HEK293 (cell line): Measurements from ENCODE around the gene GNAS-AS1.

Source experiments
- CTCF ChIA-PET: fragments of 350-600 bp; formaldehyde crosslinking; extraction: SDS; loops from one replicate; lab custom pipeline; 2021; ENCODE audit warnings: antibody characterized with exemption; lab: Yijun Ruan, JAX
- POLR2A ChIA-PET: fragments of 300-600 bp; formaldehyde crosslinking; extraction: SDS; loops from one replicate; lab custom pipeline; 2020; ENCODE audit warnings: antibody characterized with exemption, inconsistent platforms; lab: Yijun Ruan, JAX
- H3K27ac ChIP-seq: fragments of 200-500 bp; sonication (Bioruptor generic); 2 replicates; pipeline ENCODE4 v1.5.1; 2014; ENCODE audit warnings: low read depth, low read length, control low read depth, inconsistent platforms; ENCODE audit errors: extremely low read depth
- H3K36me3 ChIP-seq, 2 experiments: fragments of 200-500 bp in 1 of 2; sonication (Bioruptor generic) in 1 of 2; 1 replicate in 1 of 2; 2 replicates in 1 of 2; pipeline ENCODE4 v1.5.1; 2014 to 2017; ENCODE audit warnings: inconsistent platforms in 2 of 2, low read length in 2 of 2; ENCODE audit not compliant: control insufficient read depth in 2 of 2, insufficient read depth in 1 of 2
- H3K4me1 ChIP-seq: fragments of 200-500 bp; sonication (Bioruptor generic); 2 replicates; pipeline ENCODE4 v1.5.1; 2014; ENCODE audit warnings: mild to moderate bottlenecking, low read length, inconsistent platforms; ENCODE audit not compliant: control insufficient read depth, insufficient read depth
- H3K4me3 ChIP-seq: 2 replicates; pipeline ENCODE4 v1.5.1; 2011; ENCODE audit warnings: low read depth, mild to moderate bottlenecking, control low read depth, low read length, moderate library complexity
- H3K9me3 ChIP-seq: fragments of 200-500 bp; sonication (Bioruptor generic); 2 replicates; pipeline ENCODE4 v1.5.1; 2014; ENCODE audit warnings: low read depth, low read length, inconsistent platforms; ENCODE audit not compliant: control insufficient read depth, insufficient read depth
- FEZF1 ChIP-seq: fragments of 450-650 bp; formaldehyde crosslinking; IDR thresholded peaks from 2 replicates; pipeline ENCODE4 v1.5.1; 2016; ENCODE audit warnings: missing biosample characterization, missing genetic modification characterization
- GLIS1 ChIP-seq: fragments of 450-650 bp; formaldehyde crosslinking; IDR thresholded peaks from 2 replicates; pipeline ENCODE4 v1.5.1; 2016; ENCODE audit warnings: missing biosample characterization, missing genetic modification characterization
- GLIS2 ChIP-seq: fragments of 450-650 bp; formaldehyde crosslinking; IDR thresholded peaks from 2 replicates; pipeline ENCODE4 v1.5.1; 2016; ENCODE audit warnings: missing biosample characterization, missing genetic modification characterization
- RBAK ChIP-seq: fragments of 450-650 bp; formaldehyde crosslinking; IDR thresholded peaks from 2 replicates; pipeline ENCODE4 v1.5.1; 2016; ENCODE audit warnings: missing biosample characterization, missing genetic modification characterization
- SETDB1 ChIP-seq: IDR thresholded peaks from one replicate; pipeline ENCODE4 v1.6.1; 2017; ENCODE audit warnings: mild to moderate bottlenecking, low read length, moderate library complexity, mixed read lengths; ENCODE audit not compliant: insufficient read length
- TCF7L2 ChIP-seq: IDR thresholded peaks from 2 replicates; pipeline ENCODE4 v1.6.1; 2011; ENCODE audit warnings: low read depth, mild to moderate bottlenecking, inconsistent platforms, low read length, moderate library complexity, borderline replicate concordance
- ZFP3 ChIP-seq: fragments of 450-650 bp; formaldehyde crosslinking; IDR thresholded peaks from 2 replicates; pipeline ENCODE4 v1.5.1; 2016; ENCODE audit warnings: low read depth, missing biosample characterization, missing genetic modification characterization
- ZNF214 ChIP-seq: fragments of 450-650 bp; formaldehyde crosslinking; IDR thresholded peaks from 2 replicates; pipeline ENCODE4 v1.5.1; 2017; ENCODE audit warnings: missing biosample characterization, mild to moderate bottlenecking, missing genetic modification characterization, borderline replicate concordance
- ZNF350 ChIP-seq: fragments of 450-650 bp; formaldehyde crosslinking; IDR thresholded peaks from 2 replicates; pipeline ENCODE4 v1.5.0; 2017; ENCODE audit warnings: missing biosample characterization, mild to moderate bottlenecking, missing genetic modification characterization
- ZNF560 ChIP-seq: fragments of 450-650 bp; formaldehyde crosslinking; IDR thresholded peaks from 2 replicates; pipeline ENCODE4 v1.5.1; 2017; ENCODE audit warnings: missing biosample characterization, missing genetic modification characterization, borderline replicate concordance
- ZNF654 ChIP-seq: fragments of 450-650 bp; formaldehyde crosslinking; IDR thresholded peaks from 2 replicates; pipeline ENCODE4 v1.5.1; 2016; ENCODE audit warnings: low read depth, missing biosample characterization, missing genetic modification characterization
- ZNF843 ChIP-seq: fragments of 450-650 bp; formaldehyde crosslinking; IDR thresholded peaks from 2 replicates; pipeline ENCODE4 v1.5.1; 2016; ENCODE audit warnings: missing biosample characterization, missing genetic modification characterization
- ZSCAN16 ChIP-seq: fragments of 450-650 bp; formaldehyde crosslinking; IDR thresholded peaks from 2 replicates; pipeline ENCODE4 v1.5.1; 2016; ENCODE audit warnings: missing biosample characterization, missing genetic modification characterization
- ZSCAN30 ChIP-seq: fragments of 450-650 bp; IDR thresholded peaks from 2 replicates; pipeline ENCODE4 v1.5.1; 2018; ENCODE audit warnings: missing biosample characterization, mild to moderate bottlenecking, missing genetic modification characterization, moderate library complexity
- TF ChIP-seq, protein P1 (sequence below): fragments of 450-650 bp; formaldehyde crosslinking; IDR thresholded peaks from 2 replicates; pipeline ENCODE4 v1.5.1; 2016; ENCODE audit warnings: missing biosample characterization, missing genetic modification characterization
- TF ChIP-seq, protein P2 (sequence below): fragments of 450-650 bp; formaldehyde crosslinking; IDR thresholded peaks from 2 replicates; pipeline ENCODE4 v1.5.1; 2016; ENCODE audit warnings: missing biosample characterization, missing genetic modification characterization
- TF ChIP-seq, protein P3 (sequence below): fragments of 450-650 bp; formaldehyde crosslinking; IDR thresholded peaks from 2 replicates; pipeline ENCODE4 v1.5.1; 2016; ENCODE audit warnings: missing biosample characterization, missing genetic modification characterization

Gene GNAS-AS1

DNA sequence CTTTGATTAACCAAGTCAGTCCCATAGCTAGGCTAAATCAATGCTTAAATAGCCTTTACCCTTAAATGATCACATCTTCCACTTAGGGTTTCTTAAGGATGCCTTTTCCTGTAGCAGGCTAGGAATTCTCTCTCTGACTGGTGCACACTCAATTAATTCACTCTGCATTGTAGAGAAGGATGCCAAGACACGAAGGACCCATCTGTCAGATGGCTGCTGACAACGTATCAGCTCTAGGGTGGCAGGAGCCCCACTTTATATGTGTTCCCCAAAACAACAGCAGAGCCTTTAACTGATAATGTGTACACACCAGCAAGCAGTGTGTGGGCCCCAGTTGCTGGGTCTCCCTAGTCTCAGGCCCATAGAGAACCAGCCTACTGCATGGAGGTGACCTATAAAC, 15.1 kb upstream of the GNAS-AS1 start (continued):
- TF ChIP-seq, protein P1, sequence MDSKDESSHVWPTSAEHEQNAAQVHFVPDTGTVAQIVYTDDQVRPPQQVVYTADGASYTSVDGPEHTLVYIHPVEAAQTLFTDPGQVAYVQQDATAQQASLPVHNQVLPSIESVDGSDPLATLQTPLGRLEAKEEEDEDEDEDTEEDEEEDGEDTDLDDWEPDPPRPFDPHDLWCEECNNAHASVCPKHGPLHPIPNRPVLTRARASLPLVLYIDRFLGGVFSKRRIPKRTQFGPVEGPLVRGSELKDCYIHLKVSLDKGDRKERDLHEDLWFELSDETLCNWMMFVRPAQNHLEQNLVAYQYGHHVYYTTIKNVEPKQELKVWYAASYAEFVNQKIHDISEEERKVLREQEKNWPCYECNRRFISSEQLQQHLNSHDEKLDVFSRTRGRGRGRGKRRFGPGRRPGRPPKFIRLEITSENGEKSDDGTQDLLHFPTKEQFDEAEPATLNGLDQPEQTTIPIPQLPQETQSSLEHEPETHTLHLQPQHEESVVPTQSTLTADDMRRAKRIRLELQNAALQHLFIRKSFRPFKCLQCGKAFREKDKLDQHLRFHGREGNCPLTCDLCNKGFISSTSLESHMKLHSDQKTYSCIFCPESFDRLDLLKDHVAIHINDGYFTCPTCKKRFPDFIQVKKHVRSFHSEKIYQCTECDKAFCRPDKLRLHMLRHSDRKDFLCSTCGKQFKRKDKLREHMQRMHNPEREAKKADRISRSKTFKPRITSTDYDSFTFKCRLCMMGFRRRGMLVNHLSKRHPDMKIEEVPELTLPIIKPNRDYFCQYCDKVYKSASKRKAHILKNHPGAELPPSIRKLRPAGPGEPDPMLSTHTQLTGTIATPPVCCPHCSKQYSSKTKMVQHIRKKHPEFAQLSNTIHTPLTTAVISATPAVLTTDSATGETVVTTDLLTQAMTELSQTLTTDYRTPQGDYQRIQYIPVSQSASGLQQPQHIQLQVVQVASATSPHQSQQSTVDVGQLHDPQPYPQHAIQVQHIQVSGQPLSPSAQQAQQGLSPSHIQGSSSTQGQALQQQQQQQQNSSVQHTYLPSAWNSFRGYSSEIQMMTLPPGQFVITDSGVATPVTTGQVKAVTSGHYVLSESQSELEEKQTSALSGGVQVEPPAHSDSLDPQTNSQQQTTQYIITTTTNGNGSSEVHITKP (tag by site-specific recombination), result no peak
- TF ChIP-seq ZSCAN30 (tag by site-specific recombination) (no peak), GLIS1 (tag by site-specific recombination) (no peak), GLIS2 (tag by site-specific recombination) (no peak), SETDB1 (no peak), ZNF214 (tag by site-specific recombination) (no peak)

DNA sequence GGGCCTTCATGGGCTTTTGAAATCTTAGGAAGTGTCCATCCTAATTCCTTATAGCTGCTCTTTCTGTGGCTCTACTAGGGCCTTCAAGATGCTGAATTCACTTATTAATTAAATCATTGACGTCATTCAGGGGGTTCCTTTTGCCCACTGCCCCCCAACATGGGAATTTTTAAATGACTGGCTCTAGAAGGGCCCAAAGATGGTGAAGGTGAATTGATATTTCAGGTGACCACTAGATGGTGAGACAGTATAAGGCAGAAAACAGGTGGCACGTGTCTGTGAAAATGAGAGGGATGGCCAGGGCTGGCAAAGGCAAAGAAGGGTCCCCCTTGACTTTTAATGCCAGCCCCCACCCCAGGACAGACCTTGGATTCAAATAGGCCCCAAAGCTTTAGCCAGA, 13.6 kb upstream of the GNAS-AS1 start:
- CTCF ChIA-PET, result interaction anchor here (0.6 kb wide), 1 partner anchor 568 kb away, joined by 3 read pairs; no protein-coding TSS in a partner anchor
- Histone ChIP-seq H3K9me3 (no peaks in the 10 kb centered on the region), H3K36me3 (no peaks in the 10 kb centered on the region), H3K4me3 (no peak overlapping the region), H3K27ac (no peak overlapping the region), H3K4me1 (no peaks in the 10 kb centered on the region)
- POLR2A ChIA-PET, result no interaction called here
- TF ChIP-seq ZSCAN16 (tag by site-specific recombination) (no peak), ZNF654 (peak; percentile 38), ZFP3 (no peak), ZNF560 (tag by site-specific recombination) (no peak), TCF7L2 (no peak)

DNA sequence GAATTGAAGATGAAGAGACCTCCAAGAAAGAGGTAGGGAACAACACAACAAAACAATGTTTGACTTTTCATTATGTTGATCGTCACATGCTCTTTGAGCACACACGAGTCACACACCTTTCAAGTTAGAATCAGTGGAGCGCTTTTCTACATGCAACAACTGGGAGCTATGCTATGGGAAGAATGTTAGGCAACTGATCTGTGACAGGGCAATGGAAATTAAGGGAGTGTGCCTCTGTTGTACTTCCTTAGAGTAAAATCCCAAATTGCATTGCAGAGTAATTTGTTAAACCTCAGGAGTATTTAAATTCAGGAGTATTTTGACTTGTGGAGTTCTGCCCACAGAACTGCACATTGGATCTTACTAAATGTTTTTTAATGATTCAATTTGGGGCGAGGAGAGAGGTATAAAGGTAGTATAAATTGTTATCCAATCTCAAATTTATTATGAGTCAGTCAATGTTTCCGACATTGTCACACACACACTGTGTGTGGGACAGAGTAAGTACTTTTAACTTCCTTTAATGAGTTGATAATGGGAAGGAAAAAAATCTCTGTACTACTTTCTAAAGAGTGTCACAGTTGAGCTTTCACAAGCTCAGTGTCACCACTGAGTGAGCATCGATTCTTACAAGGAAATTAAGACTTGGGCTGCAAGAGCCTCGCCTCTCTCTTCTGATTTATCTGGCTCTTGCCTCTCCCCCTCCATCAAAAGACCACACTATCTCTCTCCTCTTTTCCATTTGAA, 12.5 kb upstream of the GNAS-AS1 start:
- H3K4me3 ChIP-seq, result no peak overlapping the region
- no peaks in the 10 kb centered on the region for H3K9me3 ChIP-seq
- H3K27ac ChIP-seq, result no peak overlapping the region
- ChIA-PET POLR2A (interaction anchor here (0.6 kb wide), 1 partner anchor 139 kb away, joined by 4 read pairs; no protein-coding TSS in a partner anchor), CTCF (interaction anchor here (0.9 kb wide), 1 partner anchor 538 kb away, joined by 4 read pairs; no protein-coding TSS in a partner anchor)
- TF ChIP-seq ZNF350 (tag by site-specific recombination) (no peak), RBAK (tag by site-specific recombination) (no peak), FEZF1 (tag by site-specific recombination) (no peak), ZNF843 (tag by site-specific recombination) (no peak), ZNF214 (tag by site-specific recombination) (no peak)
- TF ChIP-seq, protein P2, sequence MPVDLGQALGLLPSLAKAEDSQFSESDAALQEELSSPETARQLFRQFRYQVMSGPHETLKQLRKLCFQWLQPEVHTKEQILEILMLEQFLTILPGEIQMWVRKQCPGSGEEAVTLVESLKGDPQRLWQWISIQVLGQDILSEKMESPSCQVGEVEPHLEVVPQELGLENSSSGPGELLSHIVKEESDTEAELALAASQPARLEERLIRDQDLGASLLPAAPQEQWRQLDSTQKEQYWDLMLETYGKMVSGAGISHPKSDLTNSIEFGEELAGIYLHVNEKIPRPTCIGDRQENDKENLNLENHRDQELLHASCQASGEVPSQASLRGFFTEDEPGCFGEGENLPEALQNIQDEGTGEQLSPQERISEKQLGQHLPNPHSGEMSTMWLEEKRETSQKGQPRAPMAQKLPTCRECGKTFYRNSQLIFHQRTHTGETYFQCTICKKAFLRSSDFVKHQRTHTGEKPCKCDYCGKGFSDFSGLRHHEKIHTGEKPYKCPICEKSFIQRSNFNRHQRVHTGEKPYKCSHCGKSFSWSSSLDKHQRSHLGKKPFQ (tag by site-specific recombination), result no peak
- TF ChIP-seq, protein P3, sequence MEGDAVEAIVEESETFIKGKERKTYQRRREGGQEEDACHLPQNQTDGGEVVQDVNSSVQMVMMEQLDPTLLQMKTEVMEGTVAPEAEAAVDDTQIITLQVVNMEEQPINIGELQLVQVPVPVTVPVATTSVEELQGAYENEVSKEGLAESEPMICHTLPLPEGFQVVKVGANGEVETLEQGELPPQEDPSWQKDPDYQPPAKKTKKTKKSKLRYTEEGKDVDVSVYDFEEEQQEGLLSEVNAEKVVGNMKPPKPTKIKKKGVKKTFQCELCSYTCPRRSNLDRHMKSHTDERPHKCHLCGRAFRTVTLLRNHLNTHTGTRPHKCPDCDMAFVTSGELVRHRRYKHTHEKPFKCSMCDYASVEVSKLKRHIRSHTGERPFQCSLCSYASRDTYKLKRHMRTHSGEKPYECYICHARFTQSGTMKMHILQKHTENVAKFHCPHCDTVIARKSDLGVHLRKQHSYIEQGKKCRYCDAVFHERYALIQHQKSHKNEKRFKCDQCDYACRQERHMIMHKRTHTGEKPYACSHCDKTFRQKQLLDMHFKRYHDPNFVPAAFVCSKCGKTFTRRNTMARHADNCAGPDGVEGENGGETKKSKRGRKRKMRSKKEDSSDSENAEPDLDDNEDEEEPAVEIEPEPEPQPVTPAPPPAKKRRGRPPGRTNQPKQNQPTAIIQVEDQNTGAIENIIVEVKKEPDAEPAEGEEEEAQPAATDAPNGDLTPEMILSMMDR (tag by site-specific recombination), result no peak
- no peaks in the 10 kb centered on the region for H3K36me3 ChIP-seq
- H3K4me1 ChIP-seq, result no peaks in the 10 kb centered on the region
